Endothelial cell (in vitro differentiated cells): Measurements from ENCODE around the gene FABP1. TPM values are rescaled to one million over a fixed set of nuclear protein-coding genes. Genes with fewer than 3 reads are reported as not detected.

Experiments used
- DNase-seq: peaks from one replicate; pipeline ENCODE4 v3.0.0; 2021; ENCODE audit warnings: low spot score
- H3K27ac Mint-ChIP-seq: one replicate; pipeline ENCODE4 v1.8.0; 2021; ENCODE audit warnings: mixed read lengths, inconsistent platforms; ENCODE audit not compliant: unreplicated experiment
- H3K27me3 Mint-ChIP-seq: one replicate; pipeline ENCODE4 v1.8.0; 2021; ENCODE audit warnings: mild to moderate bottlenecking, moderate library complexity, mixed read lengths, inconsistent platforms; ENCODE audit not compliant: unreplicated experiment
- H3K36me3 Mint-ChIP-seq: one replicate; pipeline ENCODE4 v1.8.0; 2021; ENCODE audit warnings: mild to moderate bottlenecking, low read depth, mixed read lengths, inconsistent platforms; ENCODE audit not compliant: unreplicated experiment
- H3K4me1 Mint-ChIP-seq: one replicate; pipeline ENCODE4 v1.8.0; 2021; ENCODE audit warnings: mild to moderate bottlenecking, mixed read lengths, inconsistent platforms; ENCODE audit not compliant: unreplicated experiment
- H3K4me3 Mint-ChIP-seq: one replicate; pipeline ENCODE4 v1.8.0; 2021; ENCODE audit warnings: mild to moderate bottlenecking, mixed read lengths, inconsistent platforms; ENCODE audit not compliant: unreplicated experiment
- H3K9me3 Mint-ChIP-seq: one replicate; pipeline ENCODE4 v1.8.0; 2021; ENCODE audit warnings: mixed read lengths, inconsistent platforms; ENCODE audit not compliant: unreplicated experiment
- CTCF ChIP-seq: fragments of 200-600 bp; sonication (generic); IDR thresholded peaks from one replicate; pipeline ENCODE4 v1.5.0; 2021; ENCODE audit warnings: antibody characterized with exemption; ENCODE audit not compliant: unreplicated experiment
- total RNA-seq: library from RNA; stranded (reverse); fragmentation: NEBNext Ultra II Directional; extraction: Animal tissue kit (Norgen Biotek cat#: 25700); gene quantifications from one replicate; pipeline ENCODE4 v1.2.1, GENCODE V29; 2021; ENCODE audit not compliant: unreplicated experiment

The FABP1 gene
- total RNA-seq, 1 donor from 2014 or later: not detected

GRCh38 chr2:88160517-88160916, 32.7 kb upstream of the FABP1 start:
- H3K4me1 Mint-ChIP-seq: peaks cover 12% of the 10 kb centered on the region
- no peaks in the 10 kb centered on the region for H3K9me3 Mint-ChIP-seq
- no peaks in the 10 kb centered on the region for H3K36me3 Mint-ChIP-seq
- peaks cover 3% of the 10 kb centered on the region for H3K27me3 Mint-ChIP-seq
- no peak for TF ChIP-seq CTCF
- no peak overlapping the region for H3K27ac Mint-ChIP-seq
- no peak for DNase-seq
- no peak overlapping the region for H3K4me3 Mint-ChIP-seq

GRCh38 chr2:88159955-88160415, 32.1 kb upstream of the FABP1 start:
- TF ChIP-seq CTCF: peak; percentile 89
- H3K4me3 Mint-ChIP-seq: no peak overlapping the region
- DNase-seq: peak; percentile 58
- peaks cover 12% of the 10 kb centered on the region for H3K4me1 Mint-ChIP-seq
- H3K36me3 Mint-ChIP-seq: no peaks in the 10 kb centered on the region
- H3K9me3 Mint-ChIP-seq: no peaks in the 10 kb centered on the region
- H3K27ac Mint-ChIP-seq: no peak overlapping the region
- H3K27me3 Mint-ChIP-seq: peaks cover 3% of the 10 kb centered on the region

- H3K27me3 Mint-ChIP-seq: peaks cover 3% of the 10 kb centered on the region
- no peaks in the 10 kb centered on the region for H3K9me3 Mint-ChIP-seq
- TF ChIP-seq CTCF: no peak
- H3K36me3 Mint-ChIP-seq: no peaks in the 10 kb centered on the region
- no peak for DNase-seq
- H3K4me3 Mint-ChIP-seq: no peak overlapping the region
- no peak overlapping the region for H3K27ac Mint-ChIP-seq
- H3K4me1 Mint-ChIP-seq: peaks cover 12% of the 10 kb centered on the region
Measured at GRCh38 chr2:88159481-88159880, 31.6 kb upstream of the FABP1 start.

- no peak overlapping the region for H3K27ac Mint-ChIP-seq
- H3K4me3 Mint-ChIP-seq: no peak overlapping the region
- no peaks in the 10 kb centered on the region for H3K36me3 Mint-ChIP-seq
- no peaks in the 10 kb centered on the region for H3K4me1 Mint-ChIP-seq
- no peaks in the 10 kb centered on the region for H3K9me3 Mint-ChIP-seq
- DNase-seq: no peak
- no peaks in the 10 kb centered on the region for H3K27me3 Mint-ChIP-seq
- TF ChIP-seq CTCF: no peak
Measured at GRCh38 chr2:88148929-88149438, 21.1 kb upstream of the FABP1 start.

GRCh38 chr2:88147145-88147544, 19.3 kb upstream of the FABP1 start:
- Mint-ChIP-seq H3K4me3 (no peak overlapping the region), H3K4me1 (no peaks in the 10 kb centered on the region), H3K36me3 (no peaks in the 10 kb centered on the region), H3K9me3 (no peaks in the 10 kb centered on the region), H3K27ac (no peak overlapping the region), H3K27me3 (peaks cover 2% of the 10 kb centered on the region)
- TF ChIP-seq CTCF: no peak
- DNase-seq: no peak
